ENCODE results near the gene NOD2. TPM values are rescaled to one million over a fixed set of nuclear protein-coding genes. Genes with fewer than 3 reads are reported as not detected.

The NOD2 gene
- total and polyA plus RNA-seq, 2 of the 13 experiments (the other 11 are each of a cell fraction or from before 2014, with no cell fraction given): 0.27 to 0.81 TPM

Small RNA genes within 50 kb of the gene (microRNA-seq; reads per million reads assigned to microRNA genes)
- gene MIR3181: 3.1 reads per million, percentile 20 among the genes with 10 or more reads in this experiment

Small RNA genes within 50 kb of the gene (small RNA-seq; reads per million reads assigned to genes)
- 0 reads per million in 3 experiments for gene MIR3181 (ENCODE audit: insufficient read depth in 2 of 3, insufficient read length in 3 of 3, low read depth in 2 of 3, low replicate concordance in 1 of 3)

Other genes with a start within 250 kb of the NOD2 start
- gene NKD1, start 145.2 kb upstream of the NOD2 start, total RNA-seq (2016; rRNA removed; fragmentation: Illumina TruSeq; extraction: Trizol): 59.0 and 70.4 TPM in 2 replicates
- 86.1 and 121 TPM in 2 replicates for gene NKD1, start 145.2 kb upstream of the NOD2 start, polyA plus RNA-seq (2011; rRNA removed)
- not detected in 2 replicates for gene SNX20, start 12.3 kb upstream of the NOD2 start, total RNA-seq (2016; rRNA removed; fragmentation: Illumina TruSeq; extraction: Trizol)
- gene SNX20, start 12.3 kb upstream of the NOD2 start, polyA plus RNA-seq (2011; rRNA removed): not detected in 2 replicates
- gene CYLD, start 48.5 kb downstream of the NOD2 start, total RNA-seq (2016; rRNA removed; fragmentation: Illumina TruSeq; extraction: Trizol): 11.4 and 16.0 TPM in 2 replicates
- gene CYLD, start 48.5 kb downstream of the NOD2 start, polyA plus RNA-seq (2011; rRNA removed): 6.0 and 6.1 TPM in 2 replicates

Measured in HepG2 (cell line).